Muscle of back (tissue), 3 donors: ENCODE measurements around the gene KRABD2.
"Not testable (repeated sequence)": the region's sequence is repeated elsewhere in the genome, so short reads cannot be mapped to it uniquely, and the experiment has no call there.

Experiments used
- DNase-seq, 3 donors: peaks; one replicate each; pipeline versions ENCODE4 v3.0.0 to v3.0.0-alpha.2; 2013

KRABD2 gene

DNA sequence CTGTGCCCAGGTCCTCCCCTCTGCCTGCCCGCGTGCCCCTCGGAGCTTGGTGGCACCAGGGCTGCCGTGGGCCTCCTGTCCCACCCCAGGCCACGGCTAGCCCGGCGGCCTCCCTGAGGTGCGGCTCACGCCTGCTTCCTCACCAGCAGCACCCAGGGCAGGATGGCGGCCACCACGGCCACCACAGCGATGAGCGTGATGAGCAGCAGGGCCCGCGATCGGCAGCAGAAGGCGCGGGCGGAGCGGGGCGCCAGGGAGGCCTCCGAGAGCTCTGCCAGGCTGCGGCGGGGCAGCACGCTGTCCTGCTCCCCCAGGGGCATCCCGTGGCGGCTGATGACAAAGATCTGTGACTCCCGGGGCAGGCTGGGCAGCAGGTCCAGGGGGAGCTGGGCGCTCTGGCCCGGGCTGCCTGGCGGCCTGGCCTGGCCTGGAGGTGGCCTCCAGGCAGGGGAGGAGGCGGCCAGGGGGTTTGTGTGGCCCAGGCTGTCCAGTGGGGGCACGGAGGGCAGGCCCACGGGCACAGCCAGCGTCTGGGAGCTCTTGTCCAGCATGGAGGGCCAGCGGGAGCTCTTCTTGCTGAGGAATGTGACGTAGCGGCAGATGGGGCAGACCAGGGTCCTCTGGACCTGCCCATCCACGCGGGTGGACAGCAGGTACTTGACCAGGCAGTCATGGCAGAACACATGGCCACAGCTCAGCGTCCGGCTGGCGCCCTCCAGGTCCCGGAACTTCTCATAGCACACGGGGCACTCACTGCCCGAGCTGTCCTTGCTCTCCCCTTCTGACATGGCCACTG lies 16.4 kb upstream of the KRABD2 start:
- no peak for DNase-seq

DNA sequence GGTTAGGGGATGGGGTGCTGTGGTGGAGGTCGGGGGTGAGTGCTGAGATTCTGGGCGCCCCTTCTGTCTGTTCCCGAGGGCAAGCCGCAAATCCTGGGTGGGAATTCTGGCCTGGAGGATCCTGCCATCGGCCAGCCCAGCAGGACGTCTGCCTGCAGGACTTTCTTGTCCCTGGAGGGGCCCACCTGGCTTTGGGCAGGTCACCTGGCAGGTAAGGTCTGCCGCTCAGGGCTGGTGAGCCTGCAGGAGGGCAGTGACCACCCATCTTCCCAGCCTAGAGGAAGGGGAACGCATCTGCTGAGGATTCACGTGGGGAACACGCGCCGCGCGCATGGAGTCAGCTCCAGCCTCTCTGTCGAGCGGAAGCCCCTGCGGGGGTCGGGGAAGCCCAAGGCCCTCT lies 15.8 kb upstream of the KRABD2 start:
- no peak for DNase-seq

- no peak for DNase-seq
Measured at GRCh38 chr17:8391711-8392110, 15.2 kb upstream of the KRABD2 start.

- DNase-seq, result no peak
Measured at GRCh38 chr17:8387914-8388651, 11.6 kb upstream of the KRABD2 start.

- no peak for DNase-seq
Measured at GRCh38 chr17:8386841-8387240, 10.3 kb upstream of the KRABD2 start.

- DNase-seq, result peak in 1 of 3 donors; percentile 86
Measured at GRCh38 chr17:8384801-8385378, 8.4 kb upstream of the KRABD2 start.

DNA sequence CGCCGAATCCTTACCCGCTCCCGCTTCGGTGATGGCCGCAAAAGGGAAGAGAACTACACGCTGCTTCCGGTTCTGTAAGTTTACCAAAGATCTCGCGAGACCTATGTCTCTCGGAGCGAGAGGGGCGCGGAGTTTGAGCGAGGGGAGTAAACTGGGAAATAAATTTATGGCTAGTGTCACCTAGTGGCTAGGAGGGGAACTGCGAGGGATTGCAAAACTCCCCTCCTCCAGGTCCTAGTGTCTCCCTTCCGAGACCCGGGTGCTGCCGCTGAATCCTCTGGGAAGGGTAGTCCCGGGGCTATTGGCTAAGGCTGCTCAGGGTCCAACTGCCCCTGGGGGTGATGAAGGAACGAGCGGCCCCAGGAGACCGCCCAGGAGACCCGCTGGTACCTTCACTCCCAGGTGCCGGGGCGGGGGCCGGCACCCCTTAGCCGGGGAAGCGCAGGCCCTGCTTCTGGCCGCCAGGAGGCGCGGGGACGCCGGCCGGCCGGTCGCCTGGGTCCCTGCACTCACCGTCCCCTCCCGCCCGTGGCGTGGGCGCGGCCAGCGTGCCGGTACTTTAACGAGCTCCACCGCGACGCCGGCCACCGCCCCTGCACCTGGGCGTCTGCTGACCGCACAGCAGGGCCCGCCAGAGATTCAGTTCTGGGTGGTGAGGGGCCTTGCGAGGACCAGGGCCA lies 6.8 kb upstream of the KRABD2 start, which contains the start of gene RPL26:
Gene RPL26 (minus strand): TSS at position 51 of the 680 bp plus-strand sequence. CDS start 883 bp downstream, outside the sequence.
- peak; percentile 96 to 99 (median 99) for DNase-seq

DNA sequence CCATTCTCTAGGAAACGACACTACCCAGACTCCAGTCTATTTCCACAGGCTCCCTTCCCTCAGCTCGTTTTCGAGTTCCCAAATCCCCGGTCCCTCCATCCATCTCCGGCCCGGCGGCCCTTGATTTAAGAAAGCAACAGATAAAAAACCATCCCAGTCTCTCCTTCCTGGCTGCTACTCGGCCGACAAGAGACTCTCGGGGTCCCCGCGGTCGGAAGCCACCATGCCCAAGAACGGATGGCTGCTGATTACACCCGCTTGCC lies 6.3 kb upstream of the KRABD2 start:
- no peak for DNase-seq

- no peak for DNase-seq
Measured at GRCh38 chr17:8382052-8382879, 5.8 kb upstream of the KRABD2 start.

DNA sequence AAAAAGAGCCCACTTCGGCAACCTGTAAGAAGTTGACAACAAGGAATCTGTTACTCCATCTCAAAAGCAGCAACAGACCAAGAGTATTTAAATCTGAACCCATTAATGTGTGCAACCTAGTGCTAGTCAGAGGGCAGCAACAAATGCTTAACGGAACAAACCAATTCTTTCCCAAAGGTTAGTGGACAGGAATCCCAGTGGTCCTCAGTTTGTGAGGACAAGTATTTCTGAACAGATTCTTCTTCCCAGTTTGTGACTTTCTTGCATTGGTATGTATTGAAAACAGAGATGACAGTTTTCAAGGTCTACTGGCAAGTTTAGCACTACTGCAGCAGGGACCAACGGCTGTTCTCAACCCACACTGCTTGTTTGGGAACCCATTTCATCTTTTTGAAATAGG lies 3.5 kb upstream of the KRABD2 start:
- DNase-seq, result no peak

DNA sequence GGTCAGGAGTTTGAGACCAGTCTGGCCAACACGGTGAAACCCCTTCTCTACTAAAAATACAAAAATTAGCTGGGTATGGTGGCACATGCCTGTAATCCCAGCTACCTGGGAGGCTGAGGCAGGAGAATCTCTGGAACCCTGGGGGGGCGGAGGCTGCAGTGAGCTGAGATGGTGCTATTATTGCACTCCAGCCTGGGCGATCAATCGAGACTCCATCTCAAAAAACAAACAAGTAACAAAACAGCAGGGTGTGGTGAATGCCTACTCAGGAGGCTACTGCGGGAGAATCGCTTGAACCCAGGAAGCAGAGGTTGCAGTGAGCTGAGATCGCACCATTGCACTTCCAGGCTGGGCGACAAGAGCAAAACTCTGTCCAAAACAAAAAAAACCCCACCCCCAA lies 1.6 kb upstream of the KRABD2 start:
- DNase-seq, result not testable (repeated sequence)

DNA sequence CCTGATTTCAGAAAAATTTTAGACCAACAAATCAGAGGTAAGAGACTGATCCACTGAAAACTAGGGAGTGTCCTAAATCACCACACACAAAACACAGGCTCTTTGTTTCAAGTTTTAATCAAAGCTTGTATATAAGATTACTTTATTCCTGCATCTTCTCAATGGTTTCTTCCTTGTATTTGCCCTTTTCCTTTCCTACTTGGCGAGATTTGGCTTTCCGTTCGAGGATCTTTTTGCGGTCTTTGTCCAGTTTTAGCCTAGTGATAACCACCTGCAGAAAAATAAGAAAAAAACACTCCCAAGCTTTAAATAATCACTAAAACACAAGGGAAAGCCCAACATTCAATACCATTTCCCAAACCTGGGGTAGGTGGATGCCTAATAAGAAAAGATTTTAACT lies 918 bp upstream of the KRABD2 start:
- no peak for DNase-seq

DNA sequence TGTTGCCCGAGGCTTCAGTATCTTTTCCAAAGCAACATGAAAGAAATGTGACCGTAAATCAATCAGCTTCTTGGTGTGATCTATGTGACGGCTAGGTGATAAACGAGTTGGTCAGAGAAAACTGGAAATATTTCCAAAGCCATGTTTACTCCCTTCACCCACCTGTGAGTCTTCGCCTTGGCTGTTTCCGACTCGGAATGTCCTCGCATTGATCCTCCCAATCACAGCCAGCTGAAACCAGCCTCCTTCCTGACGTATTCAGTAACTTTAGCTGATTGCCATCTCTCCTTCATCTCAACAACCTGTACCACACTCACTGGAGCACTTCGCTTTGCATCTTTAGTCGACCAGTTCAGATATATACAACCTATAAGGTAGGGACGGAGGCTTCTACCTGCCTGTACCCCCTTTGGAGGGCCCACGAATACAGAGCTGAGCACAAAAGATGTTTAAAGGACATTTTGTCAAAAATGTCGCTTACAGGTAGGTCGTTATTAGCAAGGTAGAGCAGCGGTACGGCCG lies 705 bp downstream of the KRABD2 start:
- DNase-seq, result peak in 2 of 3 donors; percentile 24 to 58

DNA sequence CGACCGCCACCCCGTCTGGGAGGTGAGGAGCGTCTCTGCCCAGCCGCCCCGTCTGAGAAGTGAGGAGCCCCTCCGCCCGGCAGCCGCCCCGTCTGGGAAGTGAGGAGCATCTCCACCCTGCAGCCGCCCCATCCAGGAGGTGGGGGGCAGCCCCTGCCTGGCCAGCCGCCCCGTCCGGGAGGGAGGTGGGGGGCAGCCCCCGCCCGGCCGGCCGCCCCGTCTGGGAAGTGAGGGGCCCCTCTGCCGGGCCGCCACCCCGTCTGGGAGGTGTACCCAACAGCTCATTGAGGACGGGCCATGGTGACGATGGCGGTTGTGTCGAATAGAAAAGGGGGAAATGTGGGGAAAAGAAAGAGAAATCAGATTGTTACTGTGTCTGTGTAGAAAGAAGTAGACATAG lies 2.6 kb downstream of the KRABD2 start:
- DNase-seq, result not testable (repeated sequence)

- DNase-seq, result no peak
Measured at GRCh38 chr17:8372422-8372821, 4.1 kb downstream of the KRABD2 start.

DNA sequence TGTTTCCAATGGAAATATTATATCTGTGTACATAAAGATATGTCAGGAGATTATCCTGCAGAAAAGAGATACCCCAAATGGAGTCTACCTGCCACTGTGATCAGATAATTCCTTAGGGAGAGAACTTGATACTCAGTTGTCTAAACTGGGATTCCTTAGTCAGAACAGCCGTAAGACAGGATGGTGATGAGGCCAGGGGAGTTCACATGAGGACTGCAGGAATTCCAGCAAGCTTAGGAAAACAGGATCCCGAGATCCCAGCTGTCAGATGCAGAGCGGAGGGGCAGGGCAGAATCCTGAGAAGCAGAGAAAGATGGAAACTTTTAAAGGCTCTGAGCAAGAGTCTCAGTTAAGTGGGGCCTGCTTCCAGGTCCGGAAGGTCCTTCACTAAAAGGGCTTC lies 4.7 kb downstream of the KRABD2 start:
- no peak for DNase-seq

- DNase-seq, result no peak
Measured at GRCh38 chr17:8369944-8370343, 6.6 kb downstream of the KRABD2 start.

GRCh38 chr17:8368193-8368592 lies 8.3 kb downstream of the KRABD2 start:
- no peak for DNase-seq

GRCh38 chr17:8366231-8366630 lies 10.3 kb downstream of the KRABD2 start:
- DNase-seq, result no peak

- no peak for DNase-seq
Measured at GRCh38 chr17:8365143-8365542, 11.4 kb downstream of the KRABD2 start.

DNA sequence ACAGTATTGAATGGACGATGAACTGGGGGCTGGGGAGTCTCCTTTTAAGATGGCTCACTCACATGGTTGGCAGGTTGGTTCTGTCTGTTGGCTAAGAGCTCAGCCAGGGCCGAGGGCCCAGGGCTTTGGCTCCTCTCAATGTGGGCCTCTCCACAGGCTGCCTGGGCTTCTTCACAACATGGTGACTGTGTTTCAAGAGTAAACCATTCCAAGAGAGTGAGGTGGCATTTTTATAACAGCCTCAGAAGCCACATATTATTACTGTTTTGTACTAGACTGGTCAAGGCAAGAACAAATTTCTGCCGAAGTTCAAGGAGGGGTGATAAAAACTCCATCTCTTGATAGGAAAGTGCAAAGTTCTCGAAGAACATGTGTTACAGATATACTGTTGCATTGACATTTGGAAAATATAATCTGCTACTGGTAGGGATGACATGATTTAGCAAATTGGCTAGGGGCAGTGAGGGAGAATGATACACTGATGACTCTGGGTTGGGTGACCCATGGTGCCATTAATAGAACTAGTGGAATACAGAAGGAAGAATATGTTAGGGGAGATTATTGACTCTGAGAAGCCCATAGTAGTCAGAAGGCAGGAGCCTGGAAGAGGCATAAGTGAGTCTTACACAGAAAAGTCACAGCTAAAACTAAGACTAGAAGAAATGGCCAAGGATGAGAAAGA lies 13.7 kb downstream of the KRABD2 start:
- no peak for DNase-seq
